GM23338 (cell line): ENCODE data around the gene ANKHD1. TPM values are rescaled to one million over a fixed set of nuclear protein-coding genes. Genes with fewer than 3 reads are reported as not detected.
A peak's percentile ranks its signal among the peaks of the same experiment; 100 is the strongest.

Source experiments
- ATAC-seq: fragments of 200-7000 bp; cut with Tn5 transposase; 3 replicates; pipeline ENCODE4 v1.9.1; 2020
- DNase-seq: peaks from one replicate; pipeline ENCODE4 v3.0.0-alpha.2; 2015; ENCODE audit warnings: low spot score
- H2AFZ ChIP-seq: fragments of 200-600 bp; sonication (generic); 2 replicates; pipeline ENCODE4 v1.8.0; 2016; ENCODE audit warnings: antibody characterized with exemption, mild to moderate bottlenecking, moderate library complexity
- H3F3A ChIP-seq: fragments of 200-600 bp; sonication (generic); replicated peaks from 2 replicates; pipeline ENCODE4 v1.8.0; 2017; ENCODE audit warnings: antibody characterized with exemption, mixed run types, low read depth
- H3K27ac ChIP-seq: fragments of 200-600 bp; sonication (generic); 2 replicates; pipeline ENCODE4 v1.6.1; 2016; ENCODE audit warnings: low read depth
- H3K27me3 ChIP-seq: fragments of 200-600 bp; sonication (generic); 2 replicates; pipeline ENCODE4 v1.8.0; 2016; ENCODE audit warnings: mild to moderate bottlenecking, mixed run types, moderate library complexity; ENCODE audit not compliant: insufficient read depth
- H3K36me3 ChIP-seq: fragments of 200-600 bp; sonication (generic); 2 replicates; pipeline ENCODE4 v1.8.0; 2016; ENCODE audit warnings: mild to moderate bottlenecking; ENCODE audit not compliant: insufficient read depth
- H3K4me1 ChIP-seq: fragments of 200-600 bp; sonication (generic); 2 replicates; pipeline ENCODE4 v1.8.0; 2016; ENCODE audit warnings: mild to moderate bottlenecking, moderate library complexity; ENCODE audit not compliant: insufficient read depth
- H3K4me2 ChIP-seq: fragments of 200-600 bp; sonication (generic); 2 replicates; pipeline ENCODE4 v1.7.1; 2017; ENCODE audit warnings: mixed run types
- H3K4me3 ChIP-seq: fragments of 200-600 bp; sonication (generic); 2 replicates; pipeline ENCODE4 v1.6.1; 2016; ENCODE audit warnings: mixed run types
- H3K79me2 ChIP-seq: fragments of 200-600 bp; sonication (generic); replicated peaks from 2 replicates; pipeline ENCODE4 v1.8.0; 2017; ENCODE audit warnings: mild to moderate bottlenecking; ENCODE audit not compliant: insufficient read depth
- H3K9me2 ChIP-seq: fragments of 200-600 bp; sonication (generic); 2 replicates; pipeline ENCODE4 v1.8.0; 2017; ENCODE audit not compliant: insufficient read depth
- H4K20me1 ChIP-seq: fragments of 200-600 bp; sonication (generic); replicated peaks from 2 replicates; pipeline ENCODE4 v1.8.0; 2017; ENCODE audit warnings: mild to moderate bottlenecking; ENCODE audit not compliant: insufficient read depth
- H3K27ac Mint-ChIP-seq: 2 replicates; pipeline ENCODE4 v1.8.0; 2020; ENCODE audit warnings: inconsistent platforms, mild to moderate bottlenecking, moderate library complexity, mixed read lengths
- H3K27me3 Mint-ChIP-seq: 3 replicates; pipeline ENCODE4 v1.8.0; 2022; ENCODE audit warnings: low read depth, mild to moderate bottlenecking, moderate library complexity, mixed read lengths, inconsistent platforms; ENCODE audit not compliant: insufficient read depth, poor library complexity
- H3K36me3 Mint-ChIP-seq: 3 replicates; pipeline ENCODE4 v1.8.0; 2021; ENCODE audit warnings: low read depth, mild to moderate bottlenecking, inconsistent platforms, moderate library complexity, mixed read lengths
- H3K4me1 Mint-ChIP-seq: 3 replicates; pipeline ENCODE4 v1.8.0; 2020; ENCODE audit warnings: mild to moderate bottlenecking, inconsistent platforms, mixed read lengths
- H3K4me3 Mint-ChIP-seq: 3 replicates; pipeline ENCODE4 v1.8.0; 2021; ENCODE audit warnings: moderate library complexity, mild to moderate bottlenecking, inconsistent platforms, mixed read lengths
- H3K9me3 Mint-ChIP-seq: 3 replicates; pipeline ENCODE4 v1.8.0; 2020; ENCODE audit warnings: moderate library complexity, mild to moderate bottlenecking, inconsistent platforms, mixed read lengths
- CREB1 ChIP-seq: fragments of 250-450 bp; sonication (Bioruptor Pico); IDR thresholded peaks from 2 replicates; pipeline ENCODE4 v1.5.0; 2020; ENCODE audit warnings: low read depth, mild to moderate bottlenecking, moderate library complexity
- EZH2 ChIP-seq: fragments of 200-600 bp; sonication (generic); IDR thresholded peaks from one replicate; pipeline ENCODE4 v1.8.0; 2017; ENCODE audit warnings: antibody characterized with exemption, mild to moderate bottlenecking, low read depth; ENCODE audit not compliant: unreplicated experiment
- EZH2phosphoT487 ChIP-seq: fragments of 200-600 bp; sonication (generic); IDR thresholded peaks from one replicate; pipeline ENCODE4 v1.8.1; 2018; ENCODE audit warnings: antibody characterized with exemption; ENCODE audit not compliant: unreplicated experiment
- JUNB ChIP-seq: IDR thresholded peaks from one replicate; pipeline ENCODE4 v1.6.1; 2016; ENCODE audit warnings: antibody characterized with exemption; ENCODE audit not compliant: unreplicated experiment
- NANOG ChIP-seq: IDR thresholded peaks from 2 replicates; pipeline ENCODE4 v1.6.1; 2016; ENCODE audit warnings: antibody characterized with exemption, borderline replicate concordance
- STAT1 ChIP-seq: IDR thresholded peaks from one replicate; pipeline ENCODE4 v1.6.1; 2016; ENCODE audit warnings: antibody characterized with exemption; ENCODE audit not compliant: unreplicated experiment
- ZNF114 ChIP-seq: fragments of 250-450 bp; sonication (Bioruptor Pico); IDR thresholded peaks from 2 replicates; pipeline ENCODE4 v1.5.0; 2020; ENCODE audit warnings: mild to moderate bottlenecking, moderate library complexity
- ZNF331 ChIP-seq: fragments of 250-450 bp; sonication (Bioruptor Pico); IDR thresholded peaks from 2 replicates; pipeline ENCODE4 v1.5.0; 2020; ENCODE audit warnings: low read depth, mild to moderate bottlenecking, moderate library complexity
- polyA plus RNA-seq: library from polyadenylated mRNA; unstranded; fragments of >200 nt; fragmentation: Nextera tagmentation; extraction: Ambion mirVana; gene quantifications from 2 replicates; pipeline ENCODE4 v1.2.1, GENCODE V29; 2016
- total RNA-seq: library from RNA; depleted of rRNA; stranded (reverse); fragments of >200 nt; shearing (Covaris generic); gene quantifications from 2 replicates; pipeline ENCODE4 v1.2.3, GENCODE V29; 2014
- TF ChIP-seq, protein P1 (sequence below): IDR thresholded peaks from one replicate; pipeline ENCODE4 v1.6.1; 2018; ENCODE audit warnings: antibody characterized with exemption; ENCODE audit not compliant: unreplicated experiment
- TF ChIP-seq, protein P2 (sequence below), 2 experiments: fragments of 200-600 bp in 1 of 2; sonication (generic) in 1 of 2; conservative IDR thresholded peaks; 2 replicates each; pipeline versions ENCODE4 v1.5.1 to v1.6.1; 2016 to 2017; ENCODE audit warnings: antibody characterized with exemption in 2 of 2, low read depth in 2 of 2, mild to moderate bottlenecking in 2 of 2, moderate library complexity in 1 of 2
- TF ChIP-seq, protein P3 (sequence below): fragments of 250-450 bp; sonication (Bioruptor Pico); IDR thresholded peaks from 2 replicates; pipeline ENCODE4 v1.5.0; 2020; ENCODE audit warnings: mild to moderate bottlenecking, moderate library complexity
- TF ChIP-seq, protein P4 (sequence below): IDR thresholded peaks from 2 replicates; pipeline ENCODE4 v1.6.1; 2016; ENCODE audit warnings: antibody characterized with exemption

Gene ANKHD1
- total and polyA plus RNA-seq, 2 experiments from 2014 or later, result 73.0 to 119 TPM

DNA sequence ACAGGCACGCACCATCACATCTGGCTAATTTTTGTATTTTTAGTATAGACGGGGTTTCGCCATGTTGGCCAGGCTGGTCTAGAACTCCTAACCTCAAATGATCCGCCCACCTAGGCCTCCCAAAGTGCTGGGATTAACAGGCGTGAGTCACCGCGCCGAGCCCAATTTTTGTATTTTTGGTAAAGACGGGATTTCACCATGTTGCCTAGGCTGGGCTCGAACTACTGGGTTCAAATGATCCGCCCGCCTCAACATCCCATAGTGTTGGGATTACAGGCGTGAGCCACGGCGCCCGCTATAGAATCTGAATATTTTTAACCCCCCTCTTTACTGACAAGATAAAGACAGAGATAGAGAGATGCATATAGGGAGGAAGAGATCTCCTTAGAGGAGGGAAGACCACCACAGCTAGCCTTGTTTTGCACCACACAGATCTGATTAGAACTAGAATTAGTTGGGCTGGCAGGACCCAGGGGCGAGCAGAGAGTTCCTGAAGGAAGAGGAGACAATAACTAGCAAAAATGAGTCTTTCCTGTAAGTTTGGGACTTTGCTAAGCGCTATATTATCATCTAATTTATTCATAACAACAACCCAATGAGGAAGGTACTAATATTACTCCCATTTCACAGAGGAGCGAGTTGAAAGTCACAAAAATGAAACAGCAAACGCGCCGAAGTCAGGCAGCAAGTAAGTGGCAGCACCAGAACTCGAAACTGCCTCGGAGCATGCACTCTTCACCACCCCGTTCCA, 1.5 kb upstream of the ANKHD1 start:
- Mint-ChIP-seq H3K4me3 (no peak overlapping the region), H3K9me3 (no peaks in the 10 kb centered on the region; the same call in 2 of the 3 replicates), H3K4me1 (peaks cover 20% of the 10 kb centered on the region), H3K27ac (peak overlapping the region; percentile 96), H3K36me3 (peaks cover 7% of the 10 kb centered on the region; the same call in 2 of the 3 replicates), H3K27me3 (peaks cover 18% of the 10 kb centered on the region)
- Histone ChIP-seq H3F3A (peaks cover 4% of the 10 kb centered on the region; the same call in 1 of the 2 replicates), H3K4me3 (peak overlapping the region; percentile 54), H3K36me3 (no peaks in the 10 kb centered on the region), H2AFZ (peak overlapping the region; percentile 83; the same call in 1 of the 2 replicates), H3K79me2 (peaks cover 57% of the 10 kb centered on the region), H4K20me1 (peaks cover 19% of the 10 kb centered on the region), H3K27ac (peak overlapping the region; percentile 65), H3K4me1 (peaks cover 27% of the 10 kb centered on the region), H3K27me3 (no peaks in the 10 kb centered on the region), H3K9me2 (no peaks in the 10 kb centered on the region), H3K4me2 (peak overlapping the region; percentile 93)
- DNase-seq (no peak), ATAC-seq (no peak)
- TF ChIP-seq CREB1 (CRISPR knock-in tag) (no peak), NANOG (no peak), EZH2 (no peak), STAT1 (no peak), ZNF331 (CRISPR knock-in tag) (no peak), ZNF114 (CRISPR knock-in tag) (no peak), EZH2phosphoT487 (no peak), JUNB (no peak)
- TF ChIP-seq, protein P1, sequence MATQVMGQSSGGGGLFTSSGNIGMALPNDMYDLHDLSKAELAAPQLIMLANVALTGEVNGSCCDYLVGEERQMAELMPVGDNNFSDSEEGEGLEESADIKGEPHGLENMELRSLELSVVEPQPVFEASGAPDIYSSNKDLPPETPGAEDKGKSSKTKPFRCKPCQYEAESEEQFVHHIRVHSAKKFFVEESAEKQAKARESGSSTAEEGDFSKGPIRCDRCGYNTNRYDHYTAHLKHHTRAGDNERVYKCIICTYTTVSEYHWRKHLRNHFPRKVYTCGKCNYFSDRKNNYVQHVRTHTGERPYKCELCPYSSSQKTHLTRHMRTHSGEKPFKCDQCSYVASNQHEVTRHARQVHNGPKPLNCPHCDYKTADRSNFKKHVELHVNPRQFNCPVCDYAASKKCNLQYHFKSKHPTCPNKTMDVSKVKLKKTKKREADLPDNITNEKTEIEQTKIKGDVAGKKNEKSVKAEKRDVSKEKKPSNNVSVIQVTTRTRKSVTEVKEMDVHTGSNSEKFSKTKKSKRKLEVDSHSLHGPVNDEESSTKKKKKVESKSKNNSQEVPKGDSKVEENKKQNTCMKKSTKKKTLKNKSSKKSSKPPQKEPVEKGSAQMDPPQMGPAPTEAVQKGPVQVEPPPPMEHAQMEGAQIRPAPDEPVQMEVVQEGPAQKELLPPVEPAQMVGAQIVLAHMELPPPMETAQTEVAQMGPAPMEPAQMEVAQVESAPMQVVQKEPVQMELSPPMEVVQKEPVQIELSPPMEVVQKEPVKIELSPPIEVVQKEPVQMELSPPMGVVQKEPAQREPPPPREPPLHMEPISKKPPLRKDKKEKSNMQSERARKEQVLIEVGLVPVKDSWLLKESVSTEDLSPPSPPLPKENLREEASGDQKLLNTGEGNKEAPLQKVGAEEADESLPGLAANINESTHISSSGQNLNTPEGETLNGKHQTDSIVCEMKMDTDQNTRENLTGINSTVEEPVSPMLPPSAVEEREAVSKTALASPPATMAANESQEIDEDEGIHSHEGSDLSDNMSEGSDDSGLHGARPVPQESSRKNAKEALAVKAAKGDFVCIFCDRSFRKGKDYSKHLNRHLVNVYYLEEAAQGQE, result no peak
- TF ChIP-seq, protein P2, sequence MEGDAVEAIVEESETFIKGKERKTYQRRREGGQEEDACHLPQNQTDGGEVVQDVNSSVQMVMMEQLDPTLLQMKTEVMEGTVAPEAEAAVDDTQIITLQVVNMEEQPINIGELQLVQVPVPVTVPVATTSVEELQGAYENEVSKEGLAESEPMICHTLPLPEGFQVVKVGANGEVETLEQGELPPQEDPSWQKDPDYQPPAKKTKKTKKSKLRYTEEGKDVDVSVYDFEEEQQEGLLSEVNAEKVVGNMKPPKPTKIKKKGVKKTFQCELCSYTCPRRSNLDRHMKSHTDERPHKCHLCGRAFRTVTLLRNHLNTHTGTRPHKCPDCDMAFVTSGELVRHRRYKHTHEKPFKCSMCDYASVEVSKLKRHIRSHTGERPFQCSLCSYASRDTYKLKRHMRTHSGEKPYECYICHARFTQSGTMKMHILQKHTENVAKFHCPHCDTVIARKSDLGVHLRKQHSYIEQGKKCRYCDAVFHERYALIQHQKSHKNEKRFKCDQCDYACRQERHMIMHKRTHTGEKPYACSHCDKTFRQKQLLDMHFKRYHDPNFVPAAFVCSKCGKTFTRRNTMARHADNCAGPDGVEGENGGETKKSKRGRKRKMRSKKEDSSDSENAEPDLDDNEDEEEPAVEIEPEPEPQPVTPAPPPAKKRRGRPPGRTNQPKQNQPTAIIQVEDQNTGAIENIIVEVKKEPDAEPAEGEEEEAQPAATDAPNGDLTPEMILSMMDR (conservative IDR thresholded peaks at IDR 0.05; ENCODE audit: low read depth in 2 of 2), result no peak
- TF ChIP-seq, protein P3, sequence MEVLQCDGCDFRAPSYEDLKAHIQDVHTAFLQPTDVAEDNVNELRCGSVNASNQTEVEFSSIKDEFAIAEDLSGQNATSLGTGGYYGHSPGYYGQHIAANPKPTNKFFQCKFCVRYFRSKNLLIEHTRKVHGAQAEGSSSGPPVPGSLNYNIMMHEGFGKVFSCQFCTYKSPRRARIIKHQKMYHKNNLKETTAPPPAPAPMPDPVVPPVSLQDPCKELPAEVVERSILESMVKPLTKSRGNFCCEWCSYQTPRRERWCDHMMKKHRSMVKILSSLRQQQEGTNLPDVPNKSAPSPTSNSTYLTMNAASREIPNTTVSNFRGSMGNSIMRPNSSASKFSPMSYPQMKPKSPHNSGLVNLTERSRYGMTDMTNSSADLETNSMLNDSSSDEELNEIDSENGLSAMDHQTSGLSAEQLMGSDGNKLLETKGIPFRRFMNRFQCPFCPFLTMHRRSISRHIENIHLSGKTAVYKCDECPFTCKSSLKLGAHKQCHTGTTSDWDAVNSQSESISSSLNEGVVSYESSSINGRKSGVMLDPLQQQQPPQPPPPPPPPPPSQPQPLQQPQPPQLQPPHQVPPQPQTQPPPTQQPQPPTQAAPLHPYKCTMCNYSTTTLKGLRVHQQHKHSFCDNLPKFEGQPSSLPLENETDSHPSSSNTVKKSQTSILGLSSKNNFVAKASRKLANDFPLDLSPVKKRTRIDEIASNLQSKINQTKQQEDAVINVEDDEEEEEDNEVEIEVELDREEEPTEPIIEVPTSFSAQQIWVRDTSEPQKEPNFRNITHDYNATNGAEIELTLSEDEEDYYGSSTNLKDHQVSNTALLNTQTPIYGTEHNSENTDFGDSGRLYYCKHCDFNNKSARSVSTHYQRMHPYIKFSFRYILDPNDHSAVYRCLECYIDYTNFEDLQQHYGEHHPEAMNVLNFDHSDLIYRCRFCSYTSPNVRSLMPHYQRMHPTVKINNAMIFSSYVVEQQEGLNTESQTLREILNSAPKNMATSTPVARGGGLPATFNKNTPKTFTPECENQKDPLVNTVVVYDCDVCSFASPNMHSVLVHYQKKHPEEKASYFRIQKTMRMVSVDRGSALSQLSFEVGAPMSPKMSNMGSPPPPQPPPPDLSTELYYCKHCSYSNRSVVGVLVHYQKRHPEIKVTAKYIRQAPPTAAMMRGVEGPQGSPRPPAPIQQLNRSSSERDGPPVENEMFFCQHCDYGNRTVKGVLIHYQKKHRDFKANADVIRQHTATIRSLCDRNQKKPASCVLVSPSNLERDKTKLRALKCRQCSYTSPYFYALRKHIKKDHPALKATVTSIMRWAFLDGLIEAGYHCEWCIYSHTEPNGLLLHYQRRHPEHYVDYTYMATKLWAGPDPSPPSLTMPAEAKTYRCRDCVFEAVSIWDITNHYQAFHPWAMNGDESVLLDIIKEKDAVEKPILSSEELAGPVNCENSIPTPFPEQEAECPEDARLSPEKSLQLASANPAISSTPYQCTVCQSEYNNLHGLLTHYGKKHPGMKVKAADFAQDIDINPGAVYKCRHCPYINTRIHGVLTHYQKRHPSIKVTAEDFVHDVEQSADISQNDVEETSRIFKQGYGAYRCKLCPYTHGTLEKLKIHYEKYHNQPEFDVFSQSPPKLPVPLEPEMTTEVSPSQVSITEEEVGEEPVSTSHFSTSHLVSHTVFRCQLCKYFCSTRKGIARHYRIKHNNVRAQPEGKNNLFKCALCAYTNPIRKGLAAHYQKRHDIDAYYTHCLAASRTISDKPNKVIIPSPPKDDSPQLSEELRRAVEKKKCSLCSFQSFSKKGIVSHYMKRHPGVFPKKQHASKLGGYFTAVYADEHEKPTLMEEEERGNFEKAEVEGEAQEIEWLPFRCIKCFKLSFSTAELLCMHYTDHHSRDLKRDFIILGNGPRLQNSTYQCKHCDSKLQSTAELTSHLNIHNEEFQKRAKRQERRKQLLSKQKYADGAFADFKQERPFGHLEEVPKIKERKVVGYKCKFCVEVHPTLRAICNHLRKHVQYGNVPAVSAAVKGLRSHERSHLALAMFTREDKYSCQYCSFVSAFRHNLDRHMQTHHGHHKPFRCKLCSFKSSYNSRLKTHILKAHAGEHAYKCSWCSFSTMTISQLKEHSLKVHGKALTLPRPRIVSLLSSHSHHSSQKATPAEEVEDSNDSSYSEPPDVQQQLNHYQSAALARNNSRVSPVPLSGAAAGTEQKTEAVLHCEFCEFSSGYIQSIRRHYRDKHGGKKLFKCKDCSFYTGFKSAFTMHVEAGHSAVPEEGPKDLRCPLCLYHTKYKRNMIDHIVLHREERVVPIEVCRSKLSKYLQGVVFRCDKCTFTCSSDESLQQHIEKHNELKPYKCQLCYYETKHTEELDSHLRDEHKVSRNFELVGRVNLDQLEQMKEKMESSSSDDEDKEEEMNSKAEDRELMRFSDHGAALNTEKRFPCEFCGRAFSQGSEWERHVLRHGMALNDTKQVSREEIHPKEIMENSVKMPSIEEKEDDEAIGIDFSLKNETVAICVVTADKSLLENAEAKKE (CRISPR knock-in tag), result no peak
- TF ChIP-seq, protein P4, sequence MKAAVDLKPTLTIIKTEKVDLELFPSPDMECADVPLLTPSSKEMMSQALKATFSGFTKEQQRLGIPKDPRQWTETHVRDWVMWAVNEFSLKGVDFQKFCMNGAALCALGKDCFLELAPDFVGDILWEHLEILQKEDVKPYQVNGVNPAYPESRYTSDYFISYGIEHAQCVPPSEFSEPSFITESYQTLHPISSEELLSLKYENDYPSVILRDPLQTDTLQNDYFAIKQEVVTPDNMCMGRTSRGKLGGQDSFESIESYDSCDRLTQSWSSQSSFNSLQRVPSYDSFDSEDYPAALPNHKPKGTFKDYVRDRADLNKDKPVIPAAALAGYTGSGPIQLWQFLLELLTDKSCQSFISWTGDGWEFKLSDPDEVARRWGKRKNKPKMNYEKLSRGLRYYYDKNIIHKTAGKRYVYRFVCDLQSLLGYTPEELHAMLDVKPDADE, result no peak
